Dermis blood vessel endothelial cell (primary cell): ENCODE results near the gene PKD1. TPM values are rescaled to one million over a fixed set of nuclear protein-coding genes. Genes with fewer than 3 reads are reported as not detected.
"Not testable (repeated sequence)": the region's sequence is repeated elsewhere in the genome, so short reads cannot be mapped to it uniquely, and the experiment has no call there.

Source experiments
- DNase-seq: peaks from one replicate; pipeline ENCODE4 v3.0.0; 2010
- total RNA-seq: library from RNA; depleted of rRNA; stranded (reverse); fragments of >200 nt; gene quantifications from 2 replicates; pipeline ENCODE4 v1.2.3, GENCODE V29; 2014

PKD1 gene
- total RNA-seq, 1 donor from 2014 or later, result 77.1 TPM

DNA sequence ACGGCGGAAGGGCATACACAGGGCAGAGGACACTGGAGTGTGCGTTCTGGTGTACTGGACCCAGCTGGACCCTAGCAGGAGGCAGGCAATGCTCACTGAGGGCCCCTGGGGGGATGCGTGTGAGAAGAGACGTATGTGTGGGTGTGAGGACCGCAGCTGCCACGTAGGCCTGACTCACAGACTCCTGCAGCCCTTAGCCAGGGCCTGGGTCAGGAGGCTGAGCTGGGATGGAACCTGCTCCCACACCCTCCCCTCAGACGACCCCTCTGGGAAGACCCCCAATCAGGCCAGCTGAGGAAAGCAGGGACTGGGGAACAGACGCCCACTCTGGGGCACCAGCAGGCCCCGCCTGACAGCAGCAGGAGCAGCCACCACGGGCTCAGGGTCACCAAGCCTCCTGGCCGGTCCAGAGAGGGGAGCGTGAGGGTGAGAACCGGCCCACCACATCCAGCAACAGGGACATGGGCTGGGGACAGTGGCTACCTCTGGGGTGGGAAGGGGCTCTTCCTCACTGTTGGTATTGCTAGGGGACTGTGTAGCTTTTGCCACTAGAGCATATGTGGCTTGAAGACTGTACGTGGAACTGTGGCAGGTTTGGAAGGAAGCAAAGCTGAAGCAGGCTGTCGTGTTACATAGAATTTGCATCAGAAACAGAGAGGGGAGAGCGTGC is 28.4 kb downstream of the PKD1 start:
- DNase-seq, result not testable (repeated sequence)

DNA sequence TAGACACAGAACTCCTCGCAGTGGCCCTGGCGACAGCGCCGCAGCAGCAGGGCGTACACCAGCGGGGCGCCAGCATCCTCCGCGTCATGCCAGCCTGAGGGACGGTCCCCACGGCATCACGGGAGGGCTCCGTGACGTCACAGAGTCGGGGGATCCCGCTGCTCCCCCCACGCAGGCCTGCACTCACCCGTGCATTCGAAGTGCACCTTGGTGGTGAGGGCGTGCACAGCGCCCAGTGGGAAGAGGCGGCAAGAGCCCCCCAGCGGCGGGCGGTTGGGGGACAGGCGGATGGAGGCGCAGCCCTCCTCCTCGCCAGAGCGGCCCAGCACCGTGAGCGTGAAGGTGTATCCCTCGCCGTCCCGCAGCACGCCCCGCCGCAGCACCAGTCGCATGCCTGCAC is 29.5 kb downstream of the PKD1 start:
- not testable (repeated sequence) for DNase-seq

DNA sequence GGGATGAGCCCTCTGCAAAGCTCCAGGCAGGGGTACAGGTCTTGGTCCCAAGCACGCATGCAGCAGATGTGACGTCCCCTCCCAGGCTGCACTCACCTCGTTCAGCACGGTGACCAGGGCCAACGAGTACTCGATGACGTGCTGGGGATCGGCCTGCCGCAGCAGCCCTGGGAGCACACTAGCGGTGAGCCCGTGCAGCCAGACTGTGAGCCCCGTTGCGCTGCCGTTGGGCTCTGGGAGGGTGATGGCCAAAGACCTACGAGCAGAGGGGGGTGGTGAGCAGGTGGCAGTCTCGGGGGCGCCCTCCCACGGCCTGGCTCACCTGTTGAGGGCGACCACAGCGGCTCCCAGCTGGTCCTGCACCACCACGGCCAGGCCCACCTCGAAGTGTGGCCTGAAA is 29.9 kb downstream of the PKD1 start:
- not testable (repeated sequence) for DNase-seq

DNA sequence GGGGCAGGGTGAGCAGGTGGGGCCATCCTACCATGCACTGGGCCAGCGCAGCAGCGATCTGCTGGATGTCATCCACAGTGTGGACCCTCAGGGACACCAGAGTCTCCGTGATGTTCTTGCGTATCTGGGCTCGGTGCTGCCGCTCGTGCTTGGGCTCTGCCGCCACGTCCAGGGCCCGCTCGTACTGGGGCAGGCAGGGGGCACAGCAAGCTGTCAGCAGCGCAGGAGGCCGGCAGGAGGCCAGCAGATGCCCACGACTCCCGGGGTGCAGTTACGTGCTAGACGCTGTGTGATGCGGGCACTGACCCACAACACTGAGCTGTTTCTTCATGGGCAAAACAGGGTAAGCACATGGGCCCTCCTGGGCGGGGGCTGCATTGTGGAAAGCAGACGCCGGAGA is 30.4 kb downstream of the PKD1 start:
- not testable (repeated sequence) for DNase-seq

DNA sequence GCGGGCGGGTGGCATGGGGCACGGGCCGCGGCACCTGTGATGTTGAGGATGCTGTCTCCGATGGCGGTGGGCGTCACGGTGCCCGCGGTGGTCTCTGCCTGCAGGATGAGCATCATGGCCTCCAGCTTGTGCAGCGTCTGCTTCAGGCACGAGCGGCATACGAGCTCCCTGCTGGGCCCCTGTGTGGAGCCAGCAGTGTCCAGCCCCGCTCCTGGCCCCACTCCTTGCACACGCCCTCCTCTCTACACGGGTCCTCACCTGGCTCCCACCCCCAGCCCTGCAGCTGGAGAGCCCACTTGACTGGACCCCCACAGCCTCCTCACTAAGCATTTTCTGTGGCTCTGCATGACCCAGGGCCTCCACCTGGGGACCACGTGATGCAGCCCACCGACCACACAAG is 31.2 kb downstream of the PKD1 start:
- not testable (repeated sequence) for DNase-seq

DNA sequence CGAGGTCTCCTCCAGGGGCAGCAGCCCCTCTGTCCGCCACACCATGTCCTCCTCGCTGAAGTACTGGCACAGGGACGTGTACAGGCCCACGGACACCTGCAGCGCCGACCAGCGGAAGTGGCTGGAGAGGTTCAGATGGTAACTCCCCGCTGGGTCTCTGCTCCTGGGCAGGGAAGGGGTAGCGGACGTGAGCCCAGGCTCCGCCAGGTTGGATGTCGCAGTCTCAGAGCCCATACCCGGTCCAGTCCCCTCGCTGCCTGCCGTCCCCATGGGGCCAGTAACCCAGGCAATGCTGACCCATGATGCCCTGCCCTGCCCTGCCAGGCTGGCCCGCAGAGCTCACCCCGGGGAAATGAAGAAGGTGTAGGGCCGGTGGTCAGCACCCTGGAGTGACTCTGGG is 33.2 kb downstream of the PKD1 start:
- no peak for DNase-seq

DNA sequence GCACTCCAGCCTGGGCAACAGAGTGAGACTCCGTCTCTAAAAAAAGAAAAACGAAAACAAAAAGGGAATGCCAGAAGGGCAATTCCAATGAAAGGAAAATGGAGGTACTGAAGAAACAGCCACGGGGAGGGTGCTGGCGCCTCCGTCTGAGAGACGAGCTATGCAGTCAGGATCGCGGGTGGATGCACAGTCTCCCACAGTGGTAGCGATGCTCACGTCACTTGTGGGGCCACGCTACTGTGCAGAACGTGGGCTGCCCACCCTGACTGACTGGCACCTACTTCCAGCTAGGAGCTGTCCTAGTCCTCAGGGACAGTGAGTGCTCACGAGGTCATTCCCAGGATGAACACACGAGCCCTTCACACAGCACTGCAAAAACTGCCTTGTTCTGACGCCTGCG is 34.1 kb downstream of the PKD1 start:
- not testable (repeated sequence) for DNase-seq

DNA sequence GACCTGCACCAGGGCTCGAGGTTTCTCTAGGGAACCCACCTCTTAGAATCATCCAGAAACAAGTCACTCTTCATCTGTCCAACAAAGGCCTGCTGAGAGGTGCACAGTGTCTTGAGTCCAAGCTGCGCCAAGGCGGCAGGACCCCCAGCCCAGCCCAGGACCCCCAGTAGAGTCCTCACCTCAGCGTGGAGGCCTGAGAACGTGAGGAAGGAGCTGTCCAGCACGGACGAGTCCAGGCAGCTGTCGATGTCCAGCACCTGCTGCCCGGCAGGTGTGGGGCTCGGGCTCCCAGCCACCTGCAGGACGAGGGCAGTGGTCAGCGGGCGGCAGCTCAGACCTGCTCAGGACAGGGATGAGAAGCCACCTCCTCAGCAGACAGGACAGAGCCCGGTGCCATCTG is 38.0 kb downstream of the PKD1 start:
- not testable (repeated sequence) for DNase-seq

DNA sequence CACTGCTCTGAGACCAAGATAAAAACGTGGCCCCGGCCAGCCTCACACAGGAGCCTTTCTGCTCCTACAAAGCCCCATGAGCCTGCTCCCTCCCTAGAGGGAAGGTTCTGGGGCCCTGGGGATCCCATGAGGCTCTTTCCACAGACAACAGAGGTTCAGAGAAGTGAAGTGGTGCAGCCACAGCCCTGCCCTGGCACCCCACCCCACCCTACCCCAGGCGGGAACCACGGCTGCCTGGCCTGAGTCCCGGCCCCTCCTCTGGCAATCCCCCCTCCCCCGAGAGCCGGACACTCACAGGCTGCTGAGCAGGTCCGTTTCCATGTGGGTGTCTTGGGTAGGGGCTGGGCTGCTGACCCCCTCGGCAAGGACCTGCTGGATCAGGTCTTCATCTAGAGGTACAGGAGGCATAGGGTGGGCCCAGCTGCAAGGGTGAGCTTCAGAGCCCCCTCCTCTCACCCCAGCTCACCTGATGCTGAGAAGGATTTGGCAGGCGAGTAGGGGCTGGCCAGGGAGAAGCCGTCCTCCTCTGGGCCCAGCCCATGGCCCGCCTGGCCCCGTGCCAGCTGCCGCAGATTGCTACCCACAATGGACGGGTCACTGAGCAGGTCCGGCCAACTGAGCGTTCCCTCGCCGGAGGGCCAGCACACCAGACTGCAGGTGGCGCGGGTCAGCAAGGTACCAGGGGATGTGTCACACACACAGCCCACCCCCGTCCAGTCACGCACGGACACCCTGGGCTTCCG is 38.7 kb downstream of the PKD1 start:
- DNase-seq, result no peak

DNA sequence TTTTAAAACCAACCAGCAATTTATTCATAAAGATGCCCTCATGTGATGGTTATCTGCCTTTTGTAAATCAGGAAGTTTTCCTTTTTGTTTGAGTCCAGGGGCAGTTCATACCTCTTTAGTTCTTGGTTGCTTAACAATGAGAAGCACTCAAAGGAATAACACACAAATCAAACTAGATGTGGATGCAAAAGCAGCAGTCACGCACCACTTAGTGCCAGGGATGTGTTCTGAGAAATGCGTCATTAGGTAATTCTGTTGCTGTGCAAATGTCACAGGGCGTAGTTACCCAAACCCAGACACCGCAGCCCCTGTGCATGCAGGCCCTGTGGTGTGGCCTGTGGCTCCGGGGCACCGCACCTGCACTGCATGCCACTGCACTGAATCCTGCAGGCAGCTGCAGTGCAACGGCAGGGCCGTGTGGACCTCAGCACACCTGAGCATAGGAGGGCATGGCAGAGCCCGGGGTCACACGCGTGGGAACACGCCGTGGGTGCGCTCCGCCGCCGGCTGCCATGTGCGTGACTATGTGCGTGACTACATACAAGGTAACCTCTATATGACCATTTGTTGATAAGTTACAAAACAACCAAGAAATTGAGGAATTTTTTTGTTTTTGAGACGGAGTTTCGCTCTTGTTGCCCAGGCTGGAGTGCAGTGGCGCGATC is 39.6 kb downstream of the PKD1 start:
- DNase-seq, result no peak

DNA sequence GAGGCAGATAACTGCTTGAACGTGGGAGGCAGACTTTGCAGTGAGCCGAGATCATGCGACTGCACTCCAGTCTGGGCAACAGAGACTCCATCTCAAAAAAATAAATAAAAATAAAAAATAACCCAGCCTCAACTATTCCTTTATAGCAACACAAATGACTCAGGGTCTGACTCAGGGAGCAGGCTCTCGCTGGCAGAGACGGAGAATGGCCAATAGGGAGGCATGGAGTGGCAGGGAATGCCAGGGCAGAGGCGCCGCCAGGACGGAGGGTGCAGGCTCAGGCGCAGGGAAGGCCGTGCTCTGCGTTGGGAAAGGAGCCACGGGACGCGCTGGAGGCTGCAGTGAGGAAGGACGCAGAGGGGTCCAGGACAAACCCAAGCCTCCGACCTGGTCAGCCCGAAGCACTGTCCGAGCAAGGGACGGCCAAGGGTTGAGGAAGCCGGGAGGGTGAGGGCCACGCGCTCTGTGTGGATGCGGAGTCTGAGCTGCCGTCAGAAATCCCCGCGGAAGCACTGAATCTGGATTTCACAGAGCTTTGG is 40.3 kb downstream of the PKD1 start:
- DNase-seq, result no peak

DNA sequence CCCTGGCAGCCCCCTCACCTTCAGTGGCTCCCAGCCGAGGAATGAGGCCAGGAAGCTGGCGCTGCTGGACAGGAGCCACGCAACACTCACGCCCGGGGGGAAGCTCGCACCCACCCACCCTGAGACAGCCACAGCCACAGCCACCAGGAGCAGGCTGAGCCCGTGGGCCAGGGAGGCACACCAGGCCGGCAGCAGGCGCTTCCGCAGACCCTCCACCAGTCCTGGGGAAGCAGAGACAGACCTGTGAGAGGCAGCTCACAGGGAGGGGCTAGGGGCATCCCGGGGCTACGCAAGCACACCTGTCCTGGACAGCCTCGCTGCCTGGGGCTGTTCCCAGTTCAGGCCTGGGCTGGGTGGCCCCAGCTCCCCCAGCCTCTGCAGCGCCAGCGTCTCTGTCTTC is 41.9 kb downstream of the PKD1 start:
- DNase-seq, result no peak

DNA sequence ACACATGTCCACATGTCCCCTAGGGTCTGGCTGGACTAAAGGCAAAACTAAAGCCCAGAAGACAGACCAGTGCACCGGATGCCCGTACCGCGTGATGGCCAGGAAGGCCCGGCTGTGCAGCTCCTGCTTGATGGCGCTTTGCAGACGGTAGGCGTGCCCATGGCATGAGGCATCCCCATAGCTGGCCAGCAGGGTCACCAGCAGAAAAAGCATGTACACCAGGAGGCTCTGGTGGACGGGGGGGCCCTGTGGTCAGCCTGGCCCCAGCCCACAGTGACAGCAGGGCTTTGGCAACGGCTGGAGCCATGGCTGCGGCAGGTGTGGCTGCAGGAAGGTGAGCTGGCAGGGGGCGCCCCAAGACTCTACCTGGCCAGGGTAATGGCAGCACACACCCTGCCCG is 42.8 kb downstream of the PKD1 start:
- no peak for DNase-seq

DNA sequence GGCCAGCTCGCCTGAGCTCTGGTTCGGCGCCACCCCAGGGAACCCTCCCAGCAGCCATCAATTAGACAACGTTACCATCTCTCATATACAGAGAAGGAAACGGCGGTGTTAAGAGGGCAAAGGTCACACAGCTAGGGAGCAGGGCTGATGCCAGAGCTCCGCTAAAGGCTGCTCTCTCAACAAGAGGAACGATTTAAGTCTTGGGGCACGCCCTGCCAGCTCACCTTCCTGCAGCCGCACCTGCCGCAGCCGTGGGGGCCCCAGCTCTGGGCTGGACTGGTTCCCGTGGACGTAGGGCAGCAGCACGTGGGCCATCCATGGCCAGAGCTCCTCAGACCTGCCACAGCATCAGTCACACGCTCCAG is 43.5 kb downstream of the PKD1 start:
- no peak for DNase-seq

DNA sequence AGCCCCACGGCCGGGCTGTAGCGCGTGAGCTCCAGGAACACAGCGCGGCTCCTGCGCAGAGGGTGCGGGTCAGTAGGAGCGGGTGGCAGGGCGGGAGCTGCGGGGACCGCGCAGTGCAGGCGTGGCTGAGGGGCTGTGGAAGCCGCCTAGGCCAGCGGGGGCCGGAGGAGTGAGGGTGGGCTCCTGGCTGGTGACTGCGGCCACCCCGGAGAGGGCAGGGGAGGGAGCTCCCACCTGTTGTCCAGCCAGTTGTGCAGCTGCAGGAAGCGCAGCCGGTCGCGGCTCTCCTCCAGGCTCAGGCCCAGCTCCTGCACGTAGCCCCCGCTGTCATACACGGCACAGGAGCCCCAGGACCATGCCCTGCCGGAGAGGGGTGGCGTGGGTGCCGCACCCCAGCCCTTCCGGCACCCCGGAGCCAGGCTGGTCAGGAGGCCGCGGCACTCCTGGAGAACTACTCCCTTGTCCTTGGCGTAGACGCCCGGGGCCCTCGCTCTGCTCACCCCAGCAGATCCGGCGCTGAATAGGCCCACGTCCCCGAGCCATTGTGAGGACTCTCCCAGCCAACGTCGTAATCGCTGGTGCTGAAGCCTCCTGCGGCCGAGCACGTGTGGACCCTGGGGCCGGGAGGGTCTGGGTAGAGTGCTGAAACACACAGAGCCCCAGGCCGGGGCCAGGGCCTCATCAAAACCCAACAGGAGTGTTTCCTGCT is 44.0 kb downstream of the PKD1 start:
- peak; percentile 25 for DNase-seq

DNA sequence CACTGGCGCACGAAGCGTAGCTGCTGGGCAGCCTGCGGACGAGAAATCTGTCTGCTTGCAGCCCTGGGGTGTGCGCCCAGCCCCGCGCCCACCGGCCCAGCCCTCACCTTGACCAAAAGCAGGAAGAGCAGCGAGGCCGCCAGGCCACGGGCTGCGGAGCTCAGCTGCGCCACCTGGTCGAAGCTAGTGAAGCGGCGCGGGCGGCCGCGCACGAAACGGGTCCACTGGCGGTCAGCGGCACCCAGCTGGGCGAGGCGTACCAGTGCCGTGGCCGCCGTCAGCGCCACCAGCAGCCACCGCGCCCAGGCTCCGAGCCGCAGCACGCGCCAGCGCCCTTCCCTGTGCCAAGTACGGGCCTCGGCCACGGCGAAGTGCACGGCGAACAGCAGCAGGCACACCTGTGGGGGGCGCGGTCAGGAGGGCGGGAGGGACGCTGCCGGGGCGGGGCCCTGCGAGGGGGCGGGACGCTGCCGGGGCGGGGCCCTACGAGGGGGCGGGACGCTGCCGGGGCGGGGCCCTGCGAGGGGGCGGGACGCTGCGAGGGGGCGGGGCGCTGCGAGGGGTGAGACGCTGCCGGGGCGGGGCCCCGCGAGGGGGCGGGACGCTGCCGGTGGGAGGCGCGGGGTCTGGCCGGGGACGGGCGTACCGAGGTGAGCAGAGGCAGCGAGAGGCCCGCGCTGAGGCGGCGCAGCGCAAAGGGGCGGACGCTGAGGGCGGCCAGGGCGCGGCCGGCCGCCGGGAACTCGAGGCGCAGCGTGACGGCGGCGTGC is 44.7 kb downstream of the PKD1 start:
- DNase-seq, result peak; percentile 83

DNA sequence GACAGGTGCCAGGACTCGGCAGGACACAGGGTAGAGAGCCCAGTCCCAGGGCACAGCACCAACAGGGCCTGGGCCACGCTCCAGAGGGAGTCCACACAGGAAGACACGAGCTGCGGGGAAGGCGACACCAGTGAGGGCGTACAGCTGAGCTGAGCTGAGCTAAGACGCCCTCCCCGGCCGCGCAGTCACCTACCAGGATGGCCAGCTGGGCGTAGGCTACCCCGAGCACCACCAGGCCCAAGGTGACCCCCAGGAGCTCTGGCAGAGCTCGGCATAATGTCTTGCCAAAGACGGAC is 45.3 kb downstream of the PKD1 start:
- no peak for DNase-seq

DNA sequence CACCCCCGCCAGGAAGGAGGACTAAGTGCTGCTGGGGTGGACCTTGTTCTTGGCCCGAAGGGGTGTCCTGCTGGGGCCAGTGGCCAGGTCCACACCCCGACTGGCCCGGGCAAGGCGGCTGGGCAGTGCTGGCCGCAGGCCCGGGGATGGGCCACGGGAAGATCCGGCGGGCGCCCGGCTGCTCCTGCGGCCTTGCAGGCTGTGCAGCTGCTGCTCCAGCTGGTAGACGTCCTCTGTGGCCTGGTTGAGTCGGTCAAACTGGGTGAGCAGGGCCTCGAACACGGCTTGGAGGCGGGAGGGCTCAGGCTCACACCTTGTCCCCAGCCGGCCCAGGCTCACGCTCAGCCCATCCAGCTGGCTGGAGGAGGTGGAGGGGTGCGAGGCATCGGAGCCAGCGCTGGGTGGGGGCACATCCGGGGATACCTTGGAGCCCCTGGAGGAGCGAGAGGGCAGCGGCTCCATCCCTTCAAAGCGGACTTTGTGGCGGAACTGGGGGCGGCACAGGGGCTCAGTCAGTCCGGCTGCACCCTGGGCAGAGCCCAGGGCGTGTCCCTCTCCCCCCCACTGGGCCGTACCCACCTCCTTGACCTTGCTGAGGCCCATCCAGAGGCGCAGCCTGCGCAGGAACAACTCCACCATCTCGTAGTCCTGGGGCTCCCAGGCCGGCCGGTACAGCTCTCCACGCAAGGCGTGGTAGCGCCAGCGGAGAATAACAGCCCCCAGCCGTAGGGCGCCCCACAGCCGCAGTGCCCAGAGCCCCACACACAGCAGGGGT is 45.8 kb downstream of the PKD1 start:
- no peak for DNase-seq

DNA sequence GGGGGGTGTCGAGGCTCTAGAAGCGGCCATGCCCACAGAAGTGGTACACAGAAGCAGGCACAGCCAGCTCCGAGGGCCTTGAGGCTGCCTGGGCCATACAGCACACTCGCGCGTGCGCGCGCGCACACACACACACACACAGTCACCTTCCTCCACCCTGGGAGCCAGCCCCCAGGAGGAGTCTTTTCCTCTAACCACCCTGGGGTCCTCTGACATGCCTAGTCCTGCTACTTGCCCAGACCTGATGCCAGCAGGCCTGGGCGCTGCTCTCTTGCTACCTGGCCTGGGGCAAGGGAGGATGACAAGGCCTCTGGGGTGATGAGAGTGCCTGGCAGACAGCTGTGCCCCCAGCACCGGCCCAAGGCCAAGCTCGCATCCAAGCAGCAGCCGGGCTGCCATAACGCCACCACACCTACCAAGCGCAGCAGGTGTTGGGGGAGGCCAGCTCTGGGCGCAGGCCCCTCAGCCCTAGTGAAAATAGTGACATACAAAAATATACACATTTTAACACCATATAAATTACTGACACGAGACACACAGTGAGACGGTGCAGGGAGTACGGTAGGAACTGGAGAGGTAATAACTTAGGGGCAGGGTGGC is 46.8 kb downstream of the PKD1 start:
- DNase-seq, result no peak

DNA sequence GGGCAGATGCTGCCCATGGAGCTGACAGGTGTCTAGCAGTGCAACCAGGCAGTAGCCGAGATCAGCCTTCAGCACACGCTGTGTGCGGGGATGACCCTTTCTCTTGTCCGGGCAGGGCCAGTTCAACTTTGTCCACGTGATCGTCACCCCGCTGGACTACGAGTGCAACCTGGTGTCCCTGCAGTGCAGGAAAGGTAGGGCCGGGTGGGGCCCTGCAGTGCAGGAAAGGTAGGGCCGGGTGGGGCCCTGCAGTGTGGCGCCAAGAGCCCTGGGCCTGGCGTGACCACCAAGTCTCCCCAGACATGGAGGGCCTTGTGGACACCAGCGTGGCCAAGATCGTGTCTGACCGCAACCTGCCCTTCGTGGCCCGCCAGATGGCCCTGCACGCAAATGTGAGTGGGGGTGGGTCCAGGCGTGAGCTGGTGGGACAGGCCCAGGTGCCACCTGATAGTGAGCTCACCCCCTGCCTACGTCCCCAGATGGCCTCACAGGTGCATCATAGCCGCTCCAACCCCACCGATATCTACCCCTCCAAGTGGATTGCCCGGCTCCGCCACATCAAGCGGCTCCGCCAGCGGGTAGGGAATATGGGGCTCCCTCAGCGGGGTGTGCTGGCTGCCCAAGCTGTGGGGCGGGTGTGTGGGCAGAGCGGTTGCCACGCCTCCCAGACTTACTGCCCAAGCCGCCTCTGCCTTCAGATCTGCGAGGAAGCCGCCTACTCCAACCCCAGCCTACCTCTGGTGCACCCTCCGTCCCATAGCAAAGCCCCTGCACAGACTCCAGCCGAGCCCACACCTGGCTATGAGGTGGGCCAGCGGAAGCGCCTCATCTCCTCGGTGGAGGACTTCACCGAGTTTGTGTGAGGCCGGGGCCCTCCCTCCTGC is 47.7 kb downstream of the PKD1 start:
- DNase-seq, result no peak
